KOPT-K1 (cell line): Measurements from ENCODE around the gene SAMD4A.
"Not testable (repeated sequence)": the region's sequence is repeated elsewhere in the genome, so short reads cannot be mapped to it uniquely, and the experiment has no call there.

Experiments used
- H3K27ac ChIP-seq: fragments of 200-600 bp; sonication (generic); 2 replicates; pipeline ENCODE4 v1.5.1; 2016; ENCODE audit warnings: antibody characterized with exemption, mild to moderate bottlenecking, low read depth, low read length; ENCODE audit not compliant: poor library complexity, severe bottlenecking
- H3K36me3 ChIP-seq: fragments of 200-600 bp; sonication (generic); 2 replicates; pipeline ENCODE4 v1.5.1; 2017; ENCODE audit warnings: antibody characterized with exemption, mild to moderate bottlenecking, low read length, moderate library complexity; ENCODE audit not compliant: insufficient read depth
- H3K9me3 ChIP-seq: fragments of 200-600 bp; sonication (generic); 2 replicates; pipeline ENCODE4 v1.5.1; 2017; ENCODE audit warnings: antibody characterized with exemption, low read length, mild to moderate bottlenecking; ENCODE audit not compliant: insufficient read depth, poor library complexity, severe bottlenecking

SAMD4A gene

GRCh38 chr14:54797556-54797955, 230.6 kb downstream of the SAMD4A start:
- Histone ChIP-seq H3K9me3 (peaks cover 5% of the 10 kb centered on the region), H3K27ac (no peak overlapping the region), H3K36me3 (no peaks in the 10 kb centered on the region)

- Histone ChIP-seq H3K9me3 (peaks cover 5% of the 10 kb centered on the region), H3K27ac (no peak overlapping the region), H3K36me3 (no peaks in the 10 kb centered on the region)
Measured at GRCh38 chr14:54797986-54798385, 231.1 kb downstream of the SAMD4A start.

- Histone ChIP-seq H3K36me3 (no peaks in the 10 kb centered on the region), H3K27ac (no peak overlapping the region), H3K9me3 (peaks cover 5% of the 10 kb centered on the region)
Measured at GRCh38 chr14:54798465-54799124, 231.7 kb downstream of the SAMD4A start.

DNA sequence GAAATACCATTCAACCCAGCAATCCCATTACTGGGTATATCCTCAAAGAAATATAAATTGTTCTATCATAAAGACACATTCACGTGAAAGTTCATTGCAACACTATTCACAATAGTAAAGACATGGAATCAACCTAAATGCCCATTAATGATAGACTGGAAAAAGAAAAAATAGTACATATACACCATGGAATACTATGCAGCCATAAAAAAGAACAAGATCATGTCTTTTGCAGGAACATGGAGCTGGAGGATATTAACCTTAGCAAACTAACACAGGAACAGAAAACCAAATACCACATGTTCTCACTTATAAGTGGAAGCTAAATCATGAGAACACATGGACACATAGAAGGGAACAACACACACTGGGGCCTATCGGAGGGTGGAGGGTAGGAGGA, 234.6 kb downstream of the SAMD4A start:
- H3K9me3 ChIP-seq, H3K27ac ChIP-seq, H3K36me3 ChIP-seq: not testable (repeated sequence)

GRCh38 chr14:54803396-54803795, 236.5 kb downstream of the SAMD4A start:
- Histone ChIP-seq H3K9me3 (no peaks in the 10 kb centered on the region), H3K27ac (no peak overlapping the region)

GRCh38 chr14:54803926-54804537, 237.1 kb downstream of the SAMD4A start:
- no peak overlapping the region for H3K27ac ChIP-seq
- no peaks in the 10 kb centered on the region for H3K36me3 ChIP-seq
- no peaks in the 10 kb centered on the region for H3K9me3 ChIP-seq

More at GRCh38 chr14:54803396-54803795, 236.5 kb downstream of the SAMD4A start:
- H3K36me3 ChIP-seq: no peaks in the 10 kb centered on the region

DNA sequence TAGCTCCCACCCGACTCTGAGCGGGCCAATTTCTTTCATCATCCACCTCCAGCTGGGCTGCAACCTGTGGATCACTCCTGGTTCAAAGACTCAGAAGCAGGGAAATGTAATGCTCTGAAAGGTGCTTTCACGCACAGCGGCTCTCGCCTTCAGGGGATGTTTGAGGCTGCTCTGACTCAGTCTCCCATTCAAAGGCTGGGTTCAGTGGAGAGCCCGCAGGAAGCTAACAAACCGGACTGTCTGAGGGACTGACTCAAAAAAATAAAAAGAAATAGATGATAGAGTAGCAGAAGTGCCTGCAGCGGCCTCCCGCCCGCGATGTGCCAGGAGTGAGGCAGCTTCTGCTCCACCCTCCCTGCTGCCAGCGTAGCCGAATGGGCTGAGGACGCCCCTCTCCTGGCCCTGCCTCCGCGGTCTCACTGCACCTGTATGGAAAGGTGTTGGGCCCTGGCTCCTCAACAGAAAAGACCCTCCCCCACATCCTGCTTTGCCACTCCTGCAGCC, 237.7 kb downstream of the SAMD4A start:
- Histone ChIP-seq H3K36me3 (no peaks in the 10 kb centered on the region), H3K27ac (no peak overlapping the region), H3K9me3 (no peaks in the 10 kb centered on the region)

DNA sequence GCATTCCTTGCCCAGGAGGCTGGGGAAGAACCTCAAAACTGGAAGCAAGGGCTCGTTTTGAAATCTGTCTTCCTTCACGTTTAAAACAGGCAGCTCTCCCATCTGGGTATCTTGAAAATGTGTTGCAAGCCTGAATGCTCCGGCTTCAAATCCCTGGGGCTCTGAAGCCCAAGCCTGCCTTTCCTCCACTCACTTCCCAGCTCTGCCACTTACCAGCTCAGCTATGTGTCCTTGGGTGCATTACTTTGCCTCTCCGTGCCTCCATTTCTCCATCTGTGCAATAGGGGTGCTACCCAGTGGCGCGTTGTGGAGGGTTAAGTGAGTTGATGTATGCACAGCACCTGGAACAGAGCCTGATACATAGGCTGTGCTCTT, 238.1 kb downstream of the SAMD4A start:
- no peaks in the 10 kb centered on the region for H3K36me3 ChIP-seq
- H3K27ac ChIP-seq: no peak overlapping the region
- no peaks in the 10 kb centered on the region for H3K9me3 ChIP-seq

GRCh38 chr14:54805445-54806322, 238.8 kb downstream of the SAMD4A start:
- Histone ChIP-seq H3K9me3 (no peaks in the 10 kb centered on the region), H3K36me3 (no peaks in the 10 kb centered on the region), H3K27ac (no peak overlapping the region)

GRCh38 chr14:54806616-54807015, 239.7 kb downstream of the SAMD4A start:
- H3K9me3 ChIP-seq: no peaks in the 10 kb centered on the region
- no peak overlapping the region for H3K27ac ChIP-seq
- no peaks in the 10 kb centered on the region for H3K36me3 ChIP-seq

DNA sequence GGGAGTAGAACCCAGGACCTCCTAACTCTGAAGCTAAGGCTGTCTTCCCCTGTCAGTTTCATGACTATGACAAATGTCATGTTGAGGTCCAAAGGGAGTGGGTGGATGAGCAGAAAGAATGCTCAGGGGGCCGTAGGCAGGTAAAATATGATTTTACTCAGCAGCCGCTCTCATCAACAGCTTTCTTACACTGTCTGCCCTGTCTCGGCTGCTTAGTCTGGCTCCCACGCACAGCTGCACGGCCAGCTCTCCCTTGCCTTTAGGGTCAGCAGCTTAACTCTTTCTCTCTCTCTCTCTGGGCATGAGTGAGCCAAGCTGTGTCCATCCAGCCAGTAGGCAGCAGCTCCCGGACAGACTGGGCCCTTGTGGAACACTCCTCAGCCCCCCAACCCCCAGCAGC, 240.5 kb downstream of the SAMD4A start:
- no peak overlapping the region for H3K27ac ChIP-seq
- no peaks in the 10 kb centered on the region for H3K9me3 ChIP-seq
- H3K36me3 ChIP-seq: no peaks in the 10 kb centered on the region

GRCh38 chr14:54807881-54808280, 241.0 kb downstream of the SAMD4A start:
- no peak overlapping the region for H3K27ac ChIP-seq
- no peaks in the 10 kb centered on the region for H3K9me3 ChIP-seq
- H3K36me3 ChIP-seq: no peaks in the 10 kb centered on the region

GRCh38 chr14:54808326-54809161, 241.6 kb downstream of the SAMD4A start:
- Histone ChIP-seq H3K9me3 (no peaks in the 10 kb centered on the region), H3K36me3 (no peaks in the 10 kb centered on the region), H3K27ac (no peak overlapping the region)

DNA sequence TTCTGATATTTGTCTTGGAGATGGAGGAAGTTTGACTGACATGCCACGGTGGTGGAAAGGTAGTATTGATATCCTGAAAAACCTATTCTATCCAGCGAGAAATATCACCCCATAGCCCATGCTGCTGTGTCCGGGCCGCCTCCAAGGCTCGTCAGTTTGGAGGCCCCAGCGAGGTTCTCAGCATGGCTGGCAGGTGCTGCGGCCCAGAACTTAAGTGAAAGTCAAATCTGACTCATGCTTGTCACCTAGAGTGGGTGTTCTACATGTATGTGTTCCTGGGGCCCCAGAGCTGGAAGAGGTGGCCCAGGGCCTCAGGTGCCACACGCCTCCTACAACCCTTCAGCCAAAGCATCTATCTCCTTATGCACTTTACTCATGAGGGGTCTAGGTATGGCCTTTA, 242.8 kb downstream of the SAMD4A start:
- no peak overlapping the region for H3K27ac ChIP-seq
- no peaks in the 10 kb centered on the region for H3K36me3 ChIP-seq
- H3K9me3 ChIP-seq: no peaks in the 10 kb centered on the region

DNA sequence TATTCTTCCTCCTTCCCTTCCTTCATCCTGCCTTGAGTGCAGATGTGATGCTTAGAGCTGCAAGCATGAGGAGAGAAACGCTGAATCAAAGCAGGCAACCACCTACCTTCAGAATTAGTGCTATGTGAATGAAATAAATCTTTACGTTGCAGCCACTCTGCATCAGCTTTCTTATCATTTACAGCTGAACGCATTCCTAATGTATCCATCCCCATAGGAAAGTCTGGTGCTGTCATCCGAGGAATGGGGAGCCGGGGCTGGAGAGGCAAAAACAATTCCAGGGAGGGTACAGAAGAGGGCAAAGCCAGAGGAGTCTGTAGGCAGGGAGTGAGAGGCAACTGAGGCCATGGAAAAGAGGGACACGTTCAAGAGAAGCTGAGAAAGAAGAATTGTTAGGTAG, 245.7 kb downstream of the SAMD4A start:
- H3K27ac ChIP-seq: no peak overlapping the region
- no peaks in the 10 kb centered on the region for H3K36me3 ChIP-seq
- no peaks in the 10 kb centered on the region for H3K9me3 ChIP-seq
